A549 (cell line): ENCODE data around the gene OR13C4. TPM values are rescaled to one million over a fixed set of nuclear protein-coding genes. Genes with fewer than 3 reads are reported as not detected.

Experiments used
- ATAC-seq, 2 experiments: fragments of 200-7000 bp in 1 of 2; fragments of >200 bp in 1 of 2; cut with Nextera tagmentation in 1 of 2; cut with Tn5 transposase in 1 of 2; 3 replicates each; pipeline versions ENCODE4 v1.8.0 to v1.9.1; 2018 to 2020; ENCODE audit warnings: mild to moderate bottlenecking in 1 of 2, moderate library complexity in 1 of 2
- CTCF ChIA-PET: fragments of 300-600 bp; sonication (Branson Sonifier 250); formaldehyde crosslinking; extraction: SDS; loops from one replicate; lab custom pipeline; 2021; ENCODE audit warnings: antibody characterized with exemption, inconsistent platforms; lab: Yijun Ruan, JAX
- POLR2A ChIA-PET: fragments of 350-600 bp; formaldehyde crosslinking; extraction: SDS; loops from one replicate; lab custom pipeline; 2021; ENCODE audit warnings: antibody characterized with exemption, inconsistent platforms; lab: Yijun Ruan, JAX
- DNase-seq, 2 experiments: peaks; one replicate each; pipeline versions ENCODE4 v3.0.0 to v3.0.0-alpha.2; 2011 to 2016; ENCODE audit warnings: low read depth in 1 of 2, low spot score in 1 of 2
- FAIRE-seq: peaks from 2 replicates; lab custom pipeline; 2011; peaks lifted over from hg19 to GRCh38; lab: Jason Lieb, UNC
- H3K27ac ChIP-seq, 2 experiments: fragments of >200 bp; sonication (Bioruptor Twin); formaldehyde crosslinking; 3 replicates each; pipeline ENCODE4 v1.5.1; 2016 to 2017
- H3K4me1 ChIP-seq: fragments of >200 bp; sonication (Bioruptor Twin); formaldehyde crosslinking; 3 replicates; pipeline ENCODE4 v1.6.1; 2016
- H3K4me2 ChIP-seq: fragments of >200 bp; sonication (Bioruptor Twin); formaldehyde crosslinking; 3 replicates; pipeline ENCODE4 v1.6.1; 2016
- H3K4me3 ChIP-seq: fragments of >200 bp; sonication (Bioruptor Twin); formaldehyde crosslinking; 3 replicates; pipeline ENCODE4 v1.5.1; 2016
- H3K9me3 ChIP-seq: fragments of >200 bp; sonication (Bioruptor Twin); formaldehyde crosslinking; 3 replicates; pipeline ENCODE4 v1.6.1; 2016
- CBX2 ChIP-seq: fragments of 200-600 bp; sonication (generic); IDR thresholded peaks from 2 replicates; pipeline ENCODE4 v1.6.1; 2016; ENCODE audit warnings: low read depth, mild to moderate bottlenecking, borderline replicate concordance
- EHF ChIP-seq: fragments of 250-450 bp; sonication (Bioruptor Pico); IDR thresholded peaks from 2 replicates; pipeline ENCODE4 v1.5.0; 2020; ENCODE audit warnings: mild to moderate bottlenecking
- ESRRA ChIP-seq: fragments of 150-350 bp; IDR thresholded peaks from 2 replicates; pipeline ENCODE4 v1.6.1; 2014; ENCODE audit warnings: mild to moderate bottlenecking, low read length, borderline replicate concordance
- HOXA7 ChIP-seq: fragments of 250-450 bp; sonication (Bioruptor Pico); IDR thresholded peaks from 2 replicates; pipeline ENCODE4 v1.5.0; 2020; ENCODE audit warnings: mild to moderate bottlenecking, moderate library complexity
- JUN ChIP-seq, 2 experiments: fragments of >200 bp; sonication (Bioruptor Twin); formaldehyde crosslinking; IDR thresholded peaks; 2 replicates in 1 of 2; 3 replicates in 1 of 2; pipeline ENCODE4 v1.6.1; 2016 to 2017
- KDM1A ChIP-seq: fragments of 200-600 bp; sonication (generic); IDR thresholded peaks from 2 replicates; pipeline ENCODE4 v1.6.1; 2016; ENCODE audit warnings: low read depth, mild to moderate bottlenecking
- NFE2L2 ChIP-seq: fragments of 150-350 bp; conservative IDR thresholded peaks from 2 replicates; pipeline ENCODE4 v1.6.1; 2014; ENCODE audit warnings: low read length
- NPAS2 ChIP-seq: fragments of 250-450 bp; sonication (Bioruptor Pico); IDR thresholded peaks from 2 replicates; pipeline ENCODE4 v1.8.0; 2022; ENCODE audit warnings: mild to moderate bottlenecking, moderate library complexity, borderline replicate concordance
- NR3C1 ChIP-seq: fragments of >200 bp; sonication (Bioruptor Twin); formaldehyde crosslinking; IDR thresholded peaks from 3 replicates; pipeline ENCODE4 v1.6.1; 2017
- RFX5 ChIP-seq: fragments of 450-650 bp; IDR thresholded peaks from 2 replicates; pipeline ENCODE4 v1.7.1; 2014; ENCODE audit warnings: antibody characterized with exemption, mild to moderate bottlenecking, moderate library complexity
- RNF2 ChIP-seq: fragments of 200-600 bp; sonication (generic); IDR thresholded peaks from 2 replicates; pipeline ENCODE4 v1.6.1; 2016; ENCODE audit warnings: low read depth, mild to moderate bottlenecking, antibody characterized with exemption, moderate library complexity, borderline replicate concordance
- WGBS: methylation state at CpG from one replicate; pipeline ENCODE4 v1.1.6; 2017; ENCODE audit errors: missing lambda C conversion rate; 5-methylcytosine and 5-hydroxymethylcytosine counted together
- polyA plus RNA-seq, 4 experiments: library from polyadenylated mRNA; depleted of rRNA in 3 of 4; stranded (reverse); fragments of >200 nt; fragmentation: RNase III in 1 of 4; extraction: RNeasy Plus Mini Kit Qiagen cat#74134 plus additional on column Dnase treatment in 1 of 4; gene quantifications; 2 replicates in 3 of 4; 3 replicates in 1 of 4; pipeline ENCODE4 v1.2.3, GENCODE V29; 2011 to 2017
- TF ChIP-seq, protein P1 (sequence below): fragments of 200-600 bp; sonication (generic); IDR thresholded peaks from 2 replicates; pipeline ENCODE4 v1.6.1; 2016; ENCODE audit warnings: antibody characterized with exemption, mild to moderate bottlenecking, moderate library complexity
- TF ChIP-seq, protein P2 (sequence below): fragments of 250-450 bp; sonication (Bioruptor Pico); IDR thresholded peaks from 2 replicates; pipeline ENCODE4 v1.5.0; 2020; ENCODE audit warnings: low read depth, mild to moderate bottlenecking, moderate library complexity
- TF ChIP-seq, protein P3 (sequence below): fragments of 150-350 bp; IDR thresholded peaks from 2 replicates; pipeline ENCODE4 v1.6.1; 2014; ENCODE audit warnings: low read depth, mild to moderate bottlenecking, low read length
- TF ChIP-seq, protein P4 (sequence below): fragments of >200 bp; sonication (Bioruptor Twin); formaldehyde crosslinking; IDR thresholded peaks from 3 replicates; pipeline ENCODE4 v1.5.1; 2016
- TF ChIP-seq, protein P5 (sequence below): fragments of 450-650 bp; IDR thresholded peaks from 2 replicates; pipeline ENCODE4 v1.6.1; 2014; ENCODE audit warnings: antibody characterized with exemption
- TF ChIP-seq, protein P6 (sequence below): IDR thresholded peaks from 2 replicates; pipeline ENCODE4 v1.6.1; 2012

The OR13C4 gene
- polyA plus RNA-seq, 2 of the 4 experiments (the other 2 are of a cell fraction), result not detected

DNA sequence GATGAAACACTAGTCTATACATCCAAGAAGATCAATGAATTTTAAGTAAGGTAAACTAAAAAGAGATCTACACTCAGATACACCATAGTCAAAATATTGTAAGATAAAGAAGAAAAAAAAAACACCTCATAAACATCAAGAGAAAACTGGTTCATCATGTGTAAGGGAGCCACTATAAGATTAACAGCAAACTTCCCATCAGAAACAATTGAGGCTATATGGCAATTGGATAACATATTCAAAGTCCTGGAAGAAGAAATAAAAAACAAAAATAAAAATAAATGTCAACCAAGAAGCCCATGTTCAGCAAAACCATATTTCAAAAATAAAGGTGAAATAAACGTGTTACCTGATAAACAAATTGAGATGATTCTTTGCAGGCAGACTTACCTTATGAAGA, 45.6 kb upstream of the OR13C4 start:
- H3K4me1 ChIP-seq, result no peaks in the 10 kb centered on the region
- WGBS, result 3% methylated on average over 1 of the region's 1 CpG
- no peak overlapping the region for H3K4me2 ChIP-seq
- CTCF ChIA-PET, result no interaction called here
- H3K4me3 ChIP-seq, result no peak overlapping the region
- 0 out of 3 replicates have a peak, but pooled peaks cover 3% of the 10 kb centered on the region for H3K9me3 ChIP-seq
- FAIRE-seq (no peak), ATAC-seq (no peak), DNase-seq (no peak)
- H3K27ac ChIP-seq, result no peak overlapping the region
- no peak for TF ChIP-seq RNF2
- TF ChIP-seq KDM1A, result no peak
- POLR2A ChIA-PET, result no interaction called here

DNA sequence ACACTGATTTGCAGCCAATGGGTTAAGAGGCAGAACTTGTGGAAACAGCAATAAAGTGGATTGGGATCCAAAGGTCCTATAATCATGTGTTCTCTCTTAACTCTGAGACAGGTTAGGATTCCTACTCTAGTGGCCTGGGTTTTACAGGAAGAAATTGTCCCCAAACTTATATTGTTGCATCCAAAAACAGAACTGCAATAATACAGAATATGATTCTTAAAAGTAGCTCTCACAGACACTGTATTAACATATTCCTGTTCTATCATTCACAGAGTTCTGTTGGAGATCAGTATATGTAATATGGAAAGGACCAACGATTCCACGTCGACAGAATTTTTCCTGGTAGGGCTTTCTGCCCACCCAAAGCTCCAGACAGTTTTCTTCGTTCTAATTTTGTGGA, 41.9 kb upstream of the OR13C4 start, which contains the start of gene OR13C8:
Gene OR13C8 (plus strand): TSS at position 301 of the 400 bp plus-strand sequence. CDS start 0 bp downstream, at position 301.
- TF ChIP-seq CBX2 (no peak), EHF (CRISPR knock-in tag) (no peak), NFE2L2 (no peak), RFX5 (no peak), HOXA7 (CRISPR knock-in tag) (no peak), NPAS2 (CRISPR knock-in tag) (no peak), ESRRA (no peak), NR3C1 (no peak), JUN (IDR thresholded peaks at IDR 0.05) (no peak)
- TF ChIP-seq, protein P1, sequence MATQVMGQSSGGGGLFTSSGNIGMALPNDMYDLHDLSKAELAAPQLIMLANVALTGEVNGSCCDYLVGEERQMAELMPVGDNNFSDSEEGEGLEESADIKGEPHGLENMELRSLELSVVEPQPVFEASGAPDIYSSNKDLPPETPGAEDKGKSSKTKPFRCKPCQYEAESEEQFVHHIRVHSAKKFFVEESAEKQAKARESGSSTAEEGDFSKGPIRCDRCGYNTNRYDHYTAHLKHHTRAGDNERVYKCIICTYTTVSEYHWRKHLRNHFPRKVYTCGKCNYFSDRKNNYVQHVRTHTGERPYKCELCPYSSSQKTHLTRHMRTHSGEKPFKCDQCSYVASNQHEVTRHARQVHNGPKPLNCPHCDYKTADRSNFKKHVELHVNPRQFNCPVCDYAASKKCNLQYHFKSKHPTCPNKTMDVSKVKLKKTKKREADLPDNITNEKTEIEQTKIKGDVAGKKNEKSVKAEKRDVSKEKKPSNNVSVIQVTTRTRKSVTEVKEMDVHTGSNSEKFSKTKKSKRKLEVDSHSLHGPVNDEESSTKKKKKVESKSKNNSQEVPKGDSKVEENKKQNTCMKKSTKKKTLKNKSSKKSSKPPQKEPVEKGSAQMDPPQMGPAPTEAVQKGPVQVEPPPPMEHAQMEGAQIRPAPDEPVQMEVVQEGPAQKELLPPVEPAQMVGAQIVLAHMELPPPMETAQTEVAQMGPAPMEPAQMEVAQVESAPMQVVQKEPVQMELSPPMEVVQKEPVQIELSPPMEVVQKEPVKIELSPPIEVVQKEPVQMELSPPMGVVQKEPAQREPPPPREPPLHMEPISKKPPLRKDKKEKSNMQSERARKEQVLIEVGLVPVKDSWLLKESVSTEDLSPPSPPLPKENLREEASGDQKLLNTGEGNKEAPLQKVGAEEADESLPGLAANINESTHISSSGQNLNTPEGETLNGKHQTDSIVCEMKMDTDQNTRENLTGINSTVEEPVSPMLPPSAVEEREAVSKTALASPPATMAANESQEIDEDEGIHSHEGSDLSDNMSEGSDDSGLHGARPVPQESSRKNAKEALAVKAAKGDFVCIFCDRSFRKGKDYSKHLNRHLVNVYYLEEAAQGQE, result no peak
- TF ChIP-seq, protein P2, sequence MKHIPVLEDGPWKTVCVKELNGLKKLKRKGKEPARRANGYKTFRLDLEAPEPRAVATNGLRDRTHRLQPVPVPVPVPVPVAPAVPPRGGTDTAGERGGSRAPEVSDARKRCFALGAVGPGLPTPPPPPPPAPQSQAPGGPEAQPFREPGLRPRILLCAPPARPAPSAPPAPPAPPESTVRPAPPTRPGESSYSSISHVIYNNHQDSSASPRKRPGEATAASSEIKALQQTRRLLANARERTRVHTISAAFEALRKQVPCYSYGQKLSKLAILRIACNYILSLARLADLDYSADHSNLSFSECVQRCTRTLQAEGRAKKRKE (CRISPR knock-in tag), result no peak
- TF ChIP-seq, protein P3, sequence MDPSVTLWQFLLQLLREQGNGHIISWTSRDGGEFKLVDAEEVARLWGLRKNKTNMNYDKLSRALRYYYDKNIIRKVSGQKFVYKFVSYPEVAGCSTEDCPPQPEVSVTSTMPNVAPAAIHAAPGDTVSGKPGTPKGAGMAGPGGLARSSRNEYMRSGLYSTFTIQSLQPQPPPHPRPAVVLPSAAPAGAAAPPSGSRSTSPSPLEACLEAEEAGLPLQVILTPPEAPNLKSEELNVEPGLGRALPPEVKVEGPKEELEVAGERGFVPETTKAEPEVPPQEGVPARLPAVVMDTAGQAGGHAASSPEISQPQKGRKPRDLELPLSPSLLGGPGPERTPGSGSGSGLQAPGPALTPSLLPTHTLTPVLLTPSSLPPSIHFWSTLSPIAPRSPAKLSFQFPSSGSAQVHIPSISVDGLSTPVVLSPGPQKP, result no peak
- TF ChIP-seq, protein P4, sequence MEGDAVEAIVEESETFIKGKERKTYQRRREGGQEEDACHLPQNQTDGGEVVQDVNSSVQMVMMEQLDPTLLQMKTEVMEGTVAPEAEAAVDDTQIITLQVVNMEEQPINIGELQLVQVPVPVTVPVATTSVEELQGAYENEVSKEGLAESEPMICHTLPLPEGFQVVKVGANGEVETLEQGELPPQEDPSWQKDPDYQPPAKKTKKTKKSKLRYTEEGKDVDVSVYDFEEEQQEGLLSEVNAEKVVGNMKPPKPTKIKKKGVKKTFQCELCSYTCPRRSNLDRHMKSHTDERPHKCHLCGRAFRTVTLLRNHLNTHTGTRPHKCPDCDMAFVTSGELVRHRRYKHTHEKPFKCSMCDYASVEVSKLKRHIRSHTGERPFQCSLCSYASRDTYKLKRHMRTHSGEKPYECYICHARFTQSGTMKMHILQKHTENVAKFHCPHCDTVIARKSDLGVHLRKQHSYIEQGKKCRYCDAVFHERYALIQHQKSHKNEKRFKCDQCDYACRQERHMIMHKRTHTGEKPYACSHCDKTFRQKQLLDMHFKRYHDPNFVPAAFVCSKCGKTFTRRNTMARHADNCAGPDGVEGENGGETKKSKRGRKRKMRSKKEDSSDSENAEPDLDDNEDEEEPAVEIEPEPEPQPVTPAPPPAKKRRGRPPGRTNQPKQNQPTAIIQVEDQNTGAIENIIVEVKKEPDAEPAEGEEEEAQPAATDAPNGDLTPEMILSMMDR, result no peak
- TF ChIP-seq, protein P5, sequence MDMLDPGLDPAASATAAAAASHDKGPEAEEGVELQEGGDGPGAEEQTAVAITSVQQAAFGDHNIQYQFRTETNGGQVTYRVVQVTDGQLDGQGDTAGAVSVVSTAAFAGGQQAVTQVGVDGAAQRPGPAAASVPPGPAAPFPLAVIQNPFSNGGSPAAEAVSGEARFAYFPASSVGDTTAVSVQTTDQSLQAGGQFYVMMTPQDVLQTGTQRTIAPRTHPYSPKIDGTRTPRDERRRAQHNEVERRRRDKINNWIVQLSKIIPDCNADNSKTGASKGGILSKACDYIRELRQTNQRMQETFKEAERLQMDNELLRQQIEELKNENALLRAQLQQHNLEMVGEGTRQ, result no peak
- TF ChIP-seq, protein P6, sequence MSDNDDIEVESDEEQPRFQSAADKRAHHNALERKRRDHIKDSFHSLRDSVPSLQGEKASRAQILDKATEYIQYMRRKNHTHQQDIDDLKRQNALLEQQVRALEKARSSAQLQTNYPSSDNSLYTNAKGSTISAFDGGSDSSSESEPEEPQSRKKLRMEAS, result no peak
- ChIA-PET CTCF (interaction anchor here (1.1 kb wide), 1 partner anchor 12 kb away, joined by 3 read pairs; no protein-coding TSS in a partner anchor), POLR2A (no interaction called here)
- Histone ChIP-seq H3K4me3 (no peak within 1 kb of the TSS), H3K4me2 (no peak within 1 kb of the TSS), H3K9me3 (0 out of 3 replicates have a peak, but pooled peaks cover 3% of the 10 kb centered on the region), H3K4me1 (no peaks in the 10 kb centered on the region), H3K27ac (no peak within 1 kb of the TSS)
- ATAC-seq (no peak), FAIRE-seq (no peak), DNase-seq (no peak)
- WGBS, result 23% methylated on average over 4 of the region's 4 CpGs
